Thoracic aorta (tissue), 2 donors: ENCODE results near the gene MBD1. TPM values are rescaled to one million over a fixed set of nuclear protein-coding genes. Genes with fewer than 3 reads are reported as not detected.

Source experiments
- ATAC-seq: fragments of 150-250 bp; one replicate; pipeline ENCODE4 v1.8.0; 2017; ENCODE audit warnings: low read depth; ENCODE audit not compliant: insufficient number of reproducible peaks, low FRiP score
- DNase-seq: peaks from one replicate; pipeline ENCODE4 v3.0.0-alpha.2; 2020; ENCODE audit warnings: low spot score
- H3K27ac ChIP-seq, 2 donors: fragments of 200-600 bp; sonication (generic); 1 replicate in 1 of 2; 2 replicates in 1 of 2; pipeline ENCODE4 v1.5.1; 2016; ENCODE audit warnings: mild to moderate bottlenecking in 2 of 2, moderate library complexity in 2 of 2
- H3K27me3 ChIP-seq: fragments of 200-600 bp; sonication (generic); replicated peaks from 2 replicates; pipeline ENCODE4 v1.6.0; 2016; ENCODE audit warnings: mild to moderate bottlenecking; ENCODE audit not compliant: insufficient read depth
- H3K36me3 ChIP-seq: fragments of 200-600 bp; sonication (generic); one replicate; pipeline ENCODE4 v1.5.1; 2016
- H3K4me1 ChIP-seq, 2 donors: fragments of 200-600 bp; sonication (generic); 1 replicate in 1 of 2; 2 replicates in 1 of 2; pipeline versions ENCODE4 v1.5.1 to v1.6.0; 2016; ENCODE audit warnings: low read depth in 2 of 2, mild to moderate bottlenecking in 1 of 2; ENCODE audit not compliant: control insufficient read depth in 1 of 2
- H3K4me3 ChIP-seq: fragments of 200-600 bp; sonication (generic); 2 replicates; pipeline ENCODE4 v1.5.1; 2016; ENCODE audit warnings: mild to moderate bottlenecking
- H3K9me3 ChIP-seq: fragments of 200-600 bp; sonication (generic); 2 replicates; pipeline ENCODE4 v1.5.1; 2016
- CTCF ChIP-seq: fragments of 200-600 bp; sonication (generic); IDR thresholded peaks from one replicate; pipeline ENCODE4 v1.5.1; 2019; ENCODE audit warnings: antibody characterized with exemption
- total RNA-seq, 2 donors: library from RNA; depleted of rRNA; stranded (reverse); fragments of >200 nt; gene quantifications; one replicate each; pipeline versions ENCODE4 v1.1.0 to v1.2.3, GENCODE V29; 2016

MBD1 gene
- total RNA-seq, 2 donors from 2014 or later: 103 to 107 TPM

- H3K4me3 ChIP-seq: no peak overlapping the region
- H3K27me3 ChIP-seq: no peaks in the 10 kb centered on the region
- no peak for DNase-seq
- H3K9me3 ChIP-seq: no peaks in the 10 kb centered on the region
- no peak overlapping the region for H3K27ac ChIP-seq
- no peak for TF ChIP-seq CTCF
- peaks cover 5 to 19% of the 10 kb centered on the region in 2 donors for H3K4me1 ChIP-seq
- peaks cover 12% of the 10 kb centered on the region for H3K36me3 ChIP-seq
- ATAC-seq: no peak
Observed at GRCh38 chr18:50285071-50285470, 3.7 kb upstream of the MBD1 start.

DNA sequence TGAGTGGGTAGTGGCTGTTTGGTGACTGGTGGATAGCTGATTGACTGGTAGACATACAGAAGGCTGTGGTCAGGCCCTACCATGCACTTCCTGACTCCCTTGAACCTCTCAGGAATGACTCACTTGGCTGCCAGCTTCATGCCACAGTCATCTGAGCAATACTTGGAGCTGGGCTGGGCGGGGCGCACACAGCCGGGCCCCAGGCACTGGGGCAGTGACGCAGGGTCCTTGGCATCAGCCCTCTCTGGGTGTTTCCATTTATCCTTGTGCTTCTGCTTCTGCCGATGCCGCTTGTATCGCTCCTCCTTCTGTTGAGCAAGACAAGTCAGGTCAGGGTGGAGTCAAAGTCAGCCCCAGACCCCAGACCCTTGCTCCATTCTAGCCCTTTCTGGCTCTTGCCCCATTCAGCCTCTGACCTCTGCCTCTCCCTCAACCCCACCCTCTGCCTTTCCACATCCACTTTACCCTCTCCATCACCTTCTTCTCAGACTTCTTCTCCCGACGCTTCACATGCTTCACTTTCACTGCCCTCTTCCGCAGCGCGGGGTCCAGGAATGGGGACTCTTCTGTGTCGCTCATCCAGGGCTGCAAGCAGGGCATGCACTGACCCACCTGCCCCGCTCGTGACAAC is 3.0 kb upstream of the MBD1 start:
- no peak overlapping the region for H3K4me3 ChIP-seq
- H3K27me3 ChIP-seq: no peaks in the 10 kb centered on the region
- no peak overlapping the region for H3K27ac ChIP-seq
- H3K4me1 ChIP-seq: peaks cover 11 to 26% of the 10 kb centered on the region in 2 donors
- DNase-seq (no peak), ATAC-seq (no peak)
- no peak for TF ChIP-seq CTCF
- H3K36me3 ChIP-seq: peaks cover 16% of the 10 kb centered on the region
- H3K9me3 ChIP-seq: no peaks in the 10 kb centered on the region

DNA sequence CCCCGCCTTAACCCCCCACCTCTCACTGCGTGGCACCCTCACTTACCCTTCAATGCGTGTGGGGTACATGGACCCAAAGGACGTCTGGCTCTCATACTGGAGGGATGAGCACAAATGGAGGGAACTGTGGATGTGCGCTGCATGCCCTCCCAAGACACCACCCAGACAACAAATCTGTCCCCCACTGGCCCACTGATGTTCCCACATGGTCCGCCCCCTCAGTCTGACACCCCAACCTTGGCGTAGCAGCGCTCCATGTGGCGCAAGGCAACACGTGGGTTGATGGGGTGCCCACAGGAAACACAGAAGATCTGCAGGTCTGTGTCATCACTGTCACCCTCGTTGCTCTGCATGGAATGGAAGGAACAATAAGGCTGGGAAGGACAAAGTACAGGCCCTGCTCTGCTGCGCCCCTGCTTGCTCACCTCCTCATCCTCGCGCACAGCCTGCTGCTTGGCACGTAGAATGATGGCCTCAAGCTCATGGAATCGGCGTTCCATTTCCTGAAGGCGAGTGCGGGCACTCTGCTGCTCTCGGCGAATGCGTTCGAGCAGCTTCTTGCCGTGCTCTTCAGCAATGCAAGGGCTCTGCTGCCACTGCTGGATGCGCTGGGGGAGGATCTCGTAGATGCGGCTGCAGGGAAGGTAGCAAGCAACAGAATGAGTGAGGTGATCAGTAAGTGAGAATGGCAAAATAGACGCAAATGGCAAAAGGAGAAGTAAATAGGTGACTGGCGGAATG is 2.3 kb upstream of the MBD1 start:
- Histone ChIP-seq H3K9me3 (no peaks in the 10 kb centered on the region), H3K27me3 (no peaks in the 10 kb centered on the region), H3K4me1 (peaks cover 13 to 34% of the 10 kb centered on the region in 2 donors), H3K36me3 (peaks cover 16% of the 10 kb centered on the region), H3K4me3 (no peak overlapping the region), H3K27ac (no peak overlapping the region)
- DNase-seq (no peak), ATAC-seq (no peak)
- no peak for TF ChIP-seq CTCF

- Histone ChIP-seq H3K36me3 (peaks cover 16% of the 10 kb centered on the region), H3K27ac (no peak overlapping the region), H3K4me3 (no peak overlapping the region)
Observed at GRCh38 chr18:50282521-50283335, 1.4 kb upstream of the MBD1 start.

More at GRCh38 chr18:50282521-50283335, 1.4 kb upstream of the MBD1 start:
- Histone ChIP-seq H3K4me1 (peaks cover 13 to 35% of the 10 kb centered on the region in 2 donors), H3K27me3 (no peaks in the 10 kb centered on the region), H3K9me3 (no peaks in the 10 kb centered on the region)
- TF ChIP-seq CTCF: no peak
- no peak for ATAC-seq
- DNase-seq: no peak
